HCT116 (cell line): Measurements from ENCODE around the gene TNFRSF19. TPM values are rescaled to one million over a fixed set of nuclear protein-coding genes. Genes with fewer than 3 reads are reported as not detected.

ENCODE experiments used
- ATAC-seq: fragments of 200-7000 bp; cut with Tn5 transposase; 2 replicates; pipeline ENCODE4 v1.9.1; 2020; ENCODE audit warnings: mild to moderate bottlenecking, moderate library complexity
- BruUV-seq: library from RNA; stranded (reverse); fragments of 400-500 nt; replicated peaks from 2 replicates; lab custom pipeline; 2021; lab: Mats Ljungman, UMichigan
- CTCF ChIA-PET: fragments of 300-600 bp; sonication (Branson Sonifier 250); formaldehyde crosslinking; loops from one replicate; lab custom pipeline; 2021; ENCODE audit warnings: antibody characterized with exemption; lab: Charles Lee
- POLR2A ChIA-PET: fragments of 300-600, 350-600 bp; sonication (Branson Sonifier 250); formaldehyde crosslinking; loops from one replicate; lab custom pipeline; 2021; ENCODE audit warnings: antibody characterized with exemption; lab: Charles Lee
- RAD21 ChIA-PET, 2 experiments: fragments of 300-600 bp; sonication (Branson Sonifier 250); formaldehyde crosslinking; loops; one replicate each; lab custom pipeline; 2023; ENCODE audit warnings: low total read pairs in 2 of 2; ENCODE audit not compliant: uncharacterized antibody in 2 of 2, unreplicated experiment in 2 of 2, low non-redundant PET in 1 of 2; lab: Charles Lee
- DNase-seq: peaks from one replicate; pipeline ENCODE4 v3.0.0-alpha.2; 2010; ENCODE audit warnings: low read depth, low spot score
- H2AFZ ChIP-seq: fragments of 200-600 bp; shearing (Covaris generic), sonication (generic); 2 replicates; pipeline ENCODE4 v1.6.1; 2017; ENCODE audit warnings: low read depth, mixed run types, mixed read lengths, antibody characterized with exemption, low read length; ENCODE audit not compliant: poor library complexity, severe bottlenecking
- H3K27ac ChIP-seq: 2 replicates; pipeline ENCODE4 v1.5.1; 2012; ENCODE audit warnings: low read depth, low read length
- H3K27me3 ChIP-seq: fragments of 200-600 bp; sonication (generic); 2 replicates; pipeline ENCODE4 v1.6.1; 2016; ENCODE audit warnings: mixed run types, low read length, mixed read lengths; ENCODE audit not compliant: insufficient read depth
- H3K36me3 ChIP-seq, 2 experiments: fragments of 200-500 bp in 1 of 2; fragments of 200-600 bp in 1 of 2; sonication (Bioruptor generic) in 1 of 2; sonication (generic) in 1 of 2; 2 replicates each; pipeline versions ENCODE4 v1.5.1 to v1.6.1; 2014 to 2016; ENCODE audit warnings: low read length in 2 of 2, inconsistent platforms in 1 of 2, mixed read lengths in 1 of 2, mixed run types in 1 of 2; ENCODE audit not compliant: insufficient read depth in 2 of 2, control insufficient read depth in 1 of 2
- H3K4me1 ChIP-seq, 2 experiments: fragments of 200-600 bp in 1 of 2; sonication (generic) in 1 of 2; 2 replicates each; pipeline versions ENCODE4 v1.5.1 to v1.6.1; 2012 to 2017; ENCODE audit warnings: low read length in 2 of 2, inconsistent platforms in 1 of 2, mild to moderate bottlenecking in 1 of 2, mixed read lengths in 1 of 2, mixed run types in 1 of 2, moderate library complexity in 1 of 2; ENCODE audit not compliant: insufficient read depth in 2 of 2, control insufficient read depth in 1 of 2
- H3K4me2 ChIP-seq: fragments of 200-600 bp; sonication (generic); 2 replicates; pipeline ENCODE4 v1.6.1; 2017; ENCODE audit warnings: mixed run types, low read length, mixed read lengths
- H3K4me3 ChIP-seq, 2 experiments: fragments of 200-600 bp in 1 of 2; sonication (generic) in 1 of 2; replicated peaks in 1 of 2; 2 replicates each; pipeline ENCODE4 v1.5.1; 2011 to 2016; ENCODE audit warnings: low read length in 2 of 2, control low read depth in 1 of 2, low read depth in 1 of 2, mild to moderate bottlenecking in 1 of 2, mixed read lengths in 1 of 2, mixed run types in 1 of 2
- H3K79me2 ChIP-seq: fragments of 200-600 bp; sonication (generic); 2 replicates; pipeline ENCODE4 v1.6.1; 2017; ENCODE audit warnings: mild to moderate bottlenecking, mixed run types, low read length, moderate library complexity, mixed read lengths; ENCODE audit not compliant: insufficient read depth
- H3K9ac ChIP-seq: fragments of 200-600 bp; sonication (generic); 2 replicates; pipeline ENCODE4 v1.6.1; 2016; ENCODE audit warnings: low read length, mixed read lengths
- H3K9me2 ChIP-seq: fragments of 200-600 bp; sonication (generic), shearing (Covaris generic); 2 replicates; pipeline ENCODE4 v1.6.1; 2017; ENCODE audit warnings: mixed run types, mild to moderate bottlenecking, moderate library complexity; ENCODE audit not compliant: insufficient read depth
- H3K9me3 ChIP-seq, 2 experiments: fragments of 200-500 bp in 1 of 2; fragments of 200-600 bp in 1 of 2; sonication (Bioruptor generic) in 1 of 2; sonication (generic) in 1 of 2; 2 replicates each; pipeline ENCODE4 v1.6.1; 2014 to 2017; ENCODE audit warnings: low read length in 2 of 2, mixed read lengths in 2 of 2, inconsistent platforms in 1 of 2, low read depth in 1 of 2, mild to moderate bottlenecking in 1 of 2, mixed run types in 1 of 2, moderate library complexity in 1 of 2; ENCODE audit not compliant: control insufficient read depth in 1 of 2, insufficient read depth in 1 of 2
- H4K20me1 ChIP-seq: fragments of 200-600 bp; sonication (generic), shearing (Covaris generic); 2 replicates; pipeline ENCODE4 v1.6.1; 2017; ENCODE audit warnings: mixed run types, mild to moderate bottlenecking, moderate library complexity; ENCODE audit not compliant: insufficient read depth
- CBX3 ChIP-seq: IDR thresholded peaks from 2 replicates; pipeline ENCODE4 v1.6.1; 2012; ENCODE audit warnings: low read depth
- CEBPB ChIP-seq: IDR thresholded peaks from 2 replicates; pipeline ENCODE4 v1.6.1; 2012; ENCODE audit warnings: low read depth
- EGR1 ChIP-seq: IDR thresholded peaks from 2 replicates; pipeline ENCODE4 v1.6.1; 2012; ENCODE audit warnings: low read depth
- ELF1 ChIP-seq: IDR thresholded peaks from 2 replicates; pipeline ENCODE4 v1.6.1; 2012; ENCODE audit warnings: low read depth, borderline replicate concordance
- EZH2 ChIP-seq: fragments of 200-600 bp; sonication (generic); IDR thresholded peaks from 2 replicates; pipeline ENCODE4 v1.6.1; 2017; ENCODE audit warnings: antibody characterized with exemption, mixed run types
- EZH2phosphoT487 ChIP-seq: fragments of 200-600 bp; IDR thresholded peaks from 2 replicates; pipeline ENCODE4 v1.6.1; 2018; ENCODE audit warnings: antibody characterized with exemption, borderline replicate concordance
- FOSL1 ChIP-seq: IDR thresholded peaks from 2 replicates; pipeline ENCODE4 v1.6.1; 2012; ENCODE audit warnings: low read depth
- POLR2A ChIP-seq: IDR thresholded peaks from 2 replicates; pipeline ENCODE4 v1.7.0; 2011; ENCODE audit warnings: borderline replicate concordance; ENCODE audit not compliant: insufficient read depth, insufficient read length; ENCODE audit errors: extremely low read depth
- POLR2AphosphoS5 ChIP-seq: IDR thresholded peaks from 2 replicates; pipeline ENCODE4 v1.6.1; 2011; ENCODE audit warnings: mild to moderate bottlenecking, low read depth, low read length, moderate library complexity
- RAD21 ChIP-seq: IDR thresholded peaks from 2 replicates; pipeline ENCODE4 v1.6.1; 2012; ENCODE audit warnings: low read depth, mild to moderate bottlenecking
- SIN3A ChIP-seq: IDR thresholded peaks from 2 replicates; pipeline ENCODE4 v1.6.1; 2012; ENCODE audit warnings: low read depth
- SP1 ChIP-seq: IDR thresholded peaks from 2 replicates; pipeline ENCODE4 v1.6.1; 2012; ENCODE audit warnings: low read depth
- intact Hi-C: fragments of 100-400 bp; cut with micrococcal nuclease; formaldehyde crosslinking; loops from 2 replicates; pipeline ENCODE4 v1.10.0; 2022
- total RNA-seq: library from RNA; stranded (reverse); gene quantifications from one replicate; pipeline ENCODE4 v1.2.1, GENCODE V29; 2021; ENCODE audit not compliant: unreplicated experiment

TNFRSF19 gene
- total RNA-seq, 1 experiment from 2014 or later = 1.1 TPM

DNA sequence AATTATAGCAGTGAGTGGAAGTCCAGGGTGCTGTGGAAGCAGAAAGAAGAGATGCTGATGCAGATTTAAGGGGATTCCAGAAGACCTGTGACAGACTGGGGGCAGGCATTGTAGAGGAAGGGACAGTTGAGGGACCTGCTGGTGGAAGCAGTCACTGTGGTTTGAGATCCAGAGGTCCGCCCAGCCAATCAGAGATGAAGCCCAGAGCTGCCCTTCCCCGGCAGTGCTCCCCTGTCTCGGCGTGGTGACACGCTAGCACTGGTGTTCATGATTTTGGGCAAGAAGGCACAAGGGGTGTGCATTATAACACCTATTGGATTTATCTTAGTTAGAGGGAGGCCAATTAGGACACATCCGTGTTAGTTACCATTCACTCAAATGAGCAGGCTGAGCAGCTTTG is 16.1 kb downstream of the TNFRSF19 start:
- no TSS peak for BruUV-seq
- ChIA-PET CTCF (no interaction called here), POLR2A (no interaction called here), RAD21 (no interaction called here)
- no peak for ATAC-seq
- no peaks in the 10 kb centered on the region for H3K9me3 ChIP-seq
- H3K4me1 ChIP-seq = no peaks in the 10 kb centered on the region
- H2AFZ ChIP-seq = no peak overlapping the region
- H3K4me3 ChIP-seq = no peak overlapping the region
- H3K36me3 ChIP-seq = no peaks in the 10 kb centered on the region
- DNase-seq = no peak
- intact Hi-C loops = no loop called here
- no peaks in the 10 kb centered on the region for H4K20me1 ChIP-seq
- no peaks in the 10 kb centered on the region for H3K79me2 ChIP-seq
- H3K4me2 ChIP-seq = no peak overlapping the region
- H3K27ac ChIP-seq = no peak overlapping the region
- H3K27me3 ChIP-seq = peaks cover 10% of the 10 kb centered on the region
- H3K9ac ChIP-seq = no peak overlapping the region
- TF ChIP-seq SIN3A = no peak
- TF ChIP-seq RAD21 = no peak
- TF ChIP-seq CEBPB = no peak
- no peak for TF ChIP-seq CBX3
- no peak for TF ChIP-seq SP1
- H3K9me2 ChIP-seq = no peaks in the 10 kb centered on the region

DNA sequence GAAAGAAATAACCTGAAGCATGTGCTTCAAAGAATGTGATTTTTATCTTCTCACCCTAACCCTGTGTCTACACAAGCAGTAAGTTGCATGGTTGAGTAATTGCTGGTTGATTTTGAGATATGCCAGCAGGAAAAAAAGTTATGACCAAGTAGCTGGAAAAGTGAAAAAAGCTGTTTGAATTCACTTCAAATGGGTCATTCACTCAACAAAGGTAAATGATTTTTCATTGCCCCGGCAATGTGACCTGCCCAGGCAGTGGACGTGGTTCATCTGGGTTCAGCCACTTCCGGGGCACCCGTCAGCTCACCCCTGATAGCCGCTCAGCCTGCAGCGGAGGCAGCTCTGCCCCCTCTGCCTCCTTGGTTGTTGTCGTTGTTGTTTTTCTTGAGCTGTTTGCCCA is 18.5 kb downstream of the TNFRSF19 start:
- ChIA-PET CTCF (interaction anchor here (1.1 kb wide), 1 partner anchor 10 kb away, joined by 3 read pairs; no protein-coding TSS in a partner anchor), POLR2A (no interaction called here), RAD21 (no interaction called here)
- Histone ChIP-seq H3K9ac (no peak overlapping the region), H3K4me3 (no peak overlapping the region), H3K27me3 (peaks cover 10% of the 10 kb centered on the region), H3K36me3 (no peaks in the 10 kb centered on the region), H3K4me1 (no peaks in the 10 kb centered on the region), H3K4me2 (no peak overlapping the region), H4K20me1 (no peaks in the 10 kb centered on the region), H3K27ac (no peak overlapping the region), H2AFZ (no peak overlapping the region), H3K9me2 (no peaks in the 10 kb centered on the region), H3K9me3 (no peaks in the 10 kb centered on the region), H3K79me2 (no peaks in the 10 kb centered on the region)
- intact Hi-C loops = no loop called here
- no TSS peak for BruUV-seq
- TF ChIP-seq EZH2phosphoT487 (no peak), SIN3A (no peak), EZH2 (no peak), EGR1 (no peak), ELF1 (no peak), FOSL1 (no peak), CBX3 (no peak), POLR2AphosphoS5 (no peak), CEBPB (no peak), POLR2A (no peak)
- ATAC-seq (no peak), DNase-seq (no peak)
